GM19467 (cell line): ENCODE results near the gene LRRTM4.

Experiments
- ATAC-seq: cut with Tn5 transposase; IDR thresholded peaks from one replicate; pipeline ENCODE4 v1.9.1; 2021; ENCODE audit warnings: mild to moderate bottlenecking, moderate library complexity; ENCODE audit not compliant: unreplicated experiment

Gene LRRTM4

DNA sequence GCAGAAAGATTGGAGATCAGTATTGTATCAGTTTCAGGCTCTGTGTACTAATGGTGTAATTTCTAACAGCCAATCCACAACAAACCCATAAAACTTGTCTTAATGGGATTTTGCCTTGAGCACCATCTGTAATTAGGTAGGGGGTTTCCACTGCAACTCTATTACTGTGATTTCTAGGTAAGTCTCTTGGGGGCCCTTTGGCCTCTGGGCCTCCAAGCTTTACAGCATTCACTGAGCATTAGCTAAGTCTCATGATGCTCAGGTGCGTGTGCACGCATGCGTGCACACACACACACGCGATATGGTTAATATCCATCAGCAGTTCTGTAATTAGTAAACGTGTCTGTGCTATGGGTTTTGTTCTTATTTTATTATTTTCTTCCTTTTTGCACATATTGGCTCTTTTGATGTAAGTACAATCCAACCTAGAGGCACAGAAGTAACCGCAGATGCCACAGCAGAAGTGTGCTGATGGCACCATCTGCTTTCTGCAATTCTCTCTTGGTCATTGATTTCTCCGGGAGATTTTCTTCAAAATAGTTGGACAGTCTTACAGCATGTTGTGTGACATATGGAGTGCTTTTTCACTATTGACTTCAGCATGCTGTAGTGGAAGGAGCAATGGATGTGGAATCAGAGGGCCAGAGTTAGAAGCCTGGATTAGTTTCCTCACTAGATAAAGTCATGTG lies 592.0 kb downstream of the LRRTM4 start:
- ATAC-seq: no peak

DNA sequence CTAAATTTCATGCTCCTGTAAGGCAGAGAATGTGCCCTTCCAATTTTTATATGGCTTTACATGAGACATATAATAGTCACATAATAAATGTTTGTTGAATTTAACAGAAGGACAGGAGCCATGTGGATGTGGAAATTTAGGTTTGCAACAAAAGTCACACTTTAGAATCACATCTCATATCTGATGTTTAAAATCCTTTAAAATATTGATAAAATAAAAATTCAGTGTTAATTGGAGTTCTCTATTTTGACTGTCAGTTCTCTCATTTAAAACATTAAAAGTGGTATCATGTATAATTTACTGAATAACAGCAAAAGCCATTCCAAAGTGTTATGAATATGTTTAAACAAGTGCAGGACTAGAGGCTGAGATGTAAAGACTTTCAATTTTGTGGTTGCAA lies 594.1 kb downstream of the LRRTM4 start:
- ATAC-seq: no peak

DNA sequence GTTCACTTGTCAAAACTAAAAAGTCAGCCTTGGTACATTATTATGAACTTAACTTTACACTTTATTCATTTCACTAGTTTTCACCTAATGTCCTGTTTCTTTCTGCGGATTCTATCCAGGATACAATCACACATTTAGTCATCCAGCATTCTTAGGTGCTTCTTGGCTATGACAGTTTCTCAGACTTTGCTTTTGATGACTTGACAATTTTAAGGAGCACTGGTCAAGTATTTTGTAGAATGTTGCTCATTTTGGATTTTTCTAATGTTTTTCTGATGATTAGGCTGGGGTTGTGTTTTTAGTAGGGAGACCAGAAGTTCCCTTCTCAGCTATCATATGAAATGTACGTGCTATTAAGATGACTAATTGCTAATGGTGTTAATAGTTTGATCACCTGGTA lies 601.2 kb downstream of the LRRTM4 start:
- ATAC-seq: no peak

- ATAC-seq: no peak
Measured at GRCh38 chr2:76895469-76895868, 626.7 kb downstream of the LRRTM4 start.

DNA sequence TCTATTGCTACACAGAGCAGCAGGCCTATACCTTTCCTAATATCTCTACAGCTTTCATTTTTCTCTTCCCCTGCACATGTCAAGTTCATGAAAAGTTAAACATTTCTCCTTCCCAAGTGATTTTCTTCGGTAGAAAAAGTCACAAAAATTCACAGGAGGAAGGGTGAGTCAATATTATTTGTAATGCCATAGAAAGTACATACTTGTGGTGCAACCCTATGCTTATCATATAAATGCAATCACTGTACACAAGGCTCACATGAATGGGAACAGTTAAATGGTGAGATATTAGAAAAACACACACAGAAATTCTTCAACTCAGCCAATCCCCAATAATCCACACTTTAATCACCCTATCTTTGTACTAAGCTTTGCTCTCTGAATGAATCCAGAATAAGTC lies 651.6 kb downstream of the LRRTM4 start:
- no peak for ATAC-seq

GRCh38 chr2:76870011-76870410 lies 652.2 kb downstream of the LRRTM4 start:
- no peak for ATAC-seq

DNA sequence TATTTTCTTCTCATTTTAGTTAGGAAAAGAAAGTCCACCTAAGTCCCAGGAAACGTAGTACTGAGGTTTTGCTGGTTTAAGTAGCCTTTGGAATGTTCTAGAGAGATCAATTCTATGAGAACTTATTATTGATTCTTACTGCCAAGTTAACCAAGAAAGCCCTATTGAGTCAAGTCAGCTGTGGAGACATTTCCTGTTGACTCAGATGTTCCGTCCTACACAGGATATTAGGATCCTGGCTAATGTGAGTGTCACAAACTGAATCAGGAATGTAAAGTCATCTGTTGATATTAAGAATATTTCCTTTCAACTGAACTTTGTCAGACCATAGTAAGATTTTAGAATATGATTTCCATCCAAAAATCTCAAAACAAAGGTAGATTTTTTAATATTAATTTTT lies 654.3 kb downstream of the LRRTM4 start:
- no peak for ATAC-seq

GRCh38 chr2:76866464-76866863 lies 655.7 kb downstream of the LRRTM4 start:
- no peak for ATAC-seq

- no peak for ATAC-seq
Measured at GRCh38 chr2:76862901-76863300, 659.3 kb downstream of the LRRTM4 start.

DNA sequence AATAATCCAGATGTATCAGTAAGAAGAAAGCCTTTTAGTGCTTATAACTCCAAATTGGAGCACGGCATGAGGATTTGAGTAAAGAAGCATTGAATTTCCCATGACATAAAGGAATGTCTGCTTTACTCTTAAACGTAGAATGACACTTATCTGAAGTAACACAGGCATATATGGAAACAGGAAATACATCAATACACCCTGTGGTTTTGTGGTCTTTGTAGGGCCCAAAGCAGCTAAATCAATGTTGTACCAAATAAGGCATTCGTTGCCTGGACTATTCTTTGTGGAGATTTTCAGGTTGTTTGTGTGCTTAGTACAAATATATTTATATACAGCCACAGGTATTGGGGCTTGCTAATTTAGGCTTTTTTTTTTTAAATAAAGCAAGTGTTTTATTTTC lies 660.5 kb downstream of the LRRTM4 start:
- ATAC-seq: no peak

DNA sequence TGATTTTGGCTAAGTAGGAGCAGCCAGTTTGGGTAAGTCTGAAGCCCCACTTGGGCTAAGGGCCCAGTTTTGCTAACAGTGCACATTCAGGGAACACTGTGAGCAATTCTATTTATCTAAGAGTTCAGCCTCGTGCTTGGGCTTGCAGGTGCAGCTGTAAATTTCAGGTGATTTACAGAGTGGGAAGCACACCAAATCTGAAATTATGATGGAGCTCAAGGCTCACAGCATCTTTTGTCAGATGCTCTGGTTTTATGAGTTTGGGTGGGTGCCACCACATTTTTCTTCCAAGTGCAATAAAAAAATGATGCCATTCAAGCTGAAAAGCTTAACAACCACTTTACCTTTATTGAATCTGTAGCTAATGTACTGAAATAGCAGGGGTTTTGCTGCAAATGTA lies 671.2 kb downstream of the LRRTM4 start:
- ATAC-seq: no peak

GRCh38 chr2:76849086-76849485 lies 673.1 kb downstream of the LRRTM4 start:
- no peak for ATAC-seq

GRCh38 chr2:76839826-76840225 lies 682.4 kb downstream of the LRRTM4 start:
- ATAC-seq: no peak

DNA sequence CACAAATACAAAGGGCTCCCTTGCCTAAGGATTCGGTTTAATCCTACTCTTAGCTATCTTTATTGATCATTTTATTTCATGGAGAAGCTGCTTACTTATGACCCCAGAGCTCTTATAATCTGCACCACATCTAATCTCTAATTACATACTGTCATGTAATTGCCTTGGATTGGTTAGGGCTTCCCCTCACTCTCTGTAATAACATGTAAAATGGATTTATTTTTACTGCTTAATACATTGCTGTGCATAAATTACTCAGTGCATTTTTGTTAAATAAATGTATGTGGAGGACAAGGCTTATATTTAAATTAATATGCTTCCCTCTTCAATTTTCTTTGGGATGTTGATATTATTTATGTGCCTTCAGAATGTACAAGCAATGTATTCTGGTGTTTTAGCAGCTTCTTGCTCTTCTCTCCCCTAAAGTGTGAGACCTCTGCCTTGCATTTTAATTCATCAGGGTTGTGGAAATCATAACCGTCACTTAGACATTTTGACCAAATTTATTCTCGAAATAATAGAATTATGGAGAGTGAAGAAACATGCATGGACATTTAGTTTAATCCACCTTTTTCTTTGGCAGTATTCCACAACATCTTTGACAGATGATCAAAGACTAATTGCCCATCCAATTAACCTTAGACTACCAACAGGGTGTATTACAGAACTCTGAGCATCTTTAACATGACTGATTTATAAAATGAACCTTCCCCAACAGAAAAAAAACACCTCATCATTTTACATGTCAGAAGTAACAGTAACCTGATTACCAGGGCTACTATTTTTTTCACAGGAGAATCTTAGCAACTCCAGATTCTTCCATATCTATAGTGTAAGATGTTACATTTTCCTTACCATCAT lies 692.6 kb downstream of the LRRTM4 start:
- ATAC-seq: no peak

DNA sequence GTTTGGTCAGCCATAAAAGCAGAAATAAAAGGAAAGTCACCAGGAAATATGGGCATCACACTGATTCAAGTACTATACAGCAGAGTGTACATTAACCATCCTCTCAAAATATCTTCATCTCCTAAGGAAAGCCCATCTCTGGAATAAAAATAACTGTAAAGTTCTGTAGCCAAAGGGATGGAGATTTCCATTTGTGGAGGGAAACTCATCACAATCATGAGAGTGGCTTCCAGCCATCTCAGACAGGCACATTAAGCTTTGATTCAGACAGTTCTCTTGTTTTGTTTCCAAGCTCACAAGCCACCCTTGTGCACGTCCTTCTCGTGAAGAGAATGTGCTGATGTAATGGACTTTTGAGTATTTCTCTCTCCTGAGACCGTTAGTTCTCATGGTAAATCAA lies 695.5 kb downstream of the LRRTM4 start:
- no peak for ATAC-seq

GRCh38 chr2:76825140-76825970 lies 696.8 kb downstream of the LRRTM4 start:
- no peak for ATAC-seq

DNA sequence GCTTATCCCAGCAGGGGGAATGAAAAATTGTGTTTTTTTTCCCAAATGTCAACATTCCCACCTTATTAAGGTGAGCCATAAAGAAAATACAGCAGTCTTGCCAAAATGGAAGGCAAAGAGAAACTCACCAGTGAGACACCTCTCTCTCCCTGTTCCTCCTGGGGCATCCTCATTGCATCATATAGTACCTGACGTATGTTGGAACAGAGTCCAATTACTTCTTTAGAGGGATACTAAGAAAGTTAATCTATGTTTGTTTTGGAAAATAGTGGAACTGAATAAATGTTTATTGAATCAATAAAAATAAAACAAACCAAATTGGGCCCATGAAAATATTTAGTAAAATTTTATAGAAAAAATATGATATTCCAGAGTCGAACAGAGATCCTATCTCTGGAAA lies 700.4 kb downstream of the LRRTM4 start:
- ATAC-seq: no peak

DNA sequence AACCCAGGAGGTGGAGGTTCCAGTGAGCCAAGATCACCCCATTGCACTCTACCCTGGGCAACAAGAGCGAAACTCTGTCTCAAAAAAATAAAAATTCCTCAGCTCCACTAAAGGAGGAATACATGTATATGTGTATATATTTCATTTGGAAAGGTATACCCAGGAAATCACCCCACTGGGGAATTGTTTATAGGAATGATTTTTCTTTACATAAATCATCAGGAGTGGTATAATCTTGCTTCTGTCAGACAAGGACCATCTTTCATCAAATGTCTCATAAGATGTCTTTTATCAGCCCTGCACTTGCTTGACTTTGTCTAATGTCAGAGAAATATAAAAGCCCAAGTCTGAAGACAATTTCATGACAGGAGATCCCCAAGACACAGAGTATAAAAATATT lies 709.1 kb downstream of the LRRTM4 start:
- no peak for ATAC-seq

- no peak for ATAC-seq
Measured at GRCh38 chr2:76812156-76812555, 710.0 kb downstream of the LRRTM4 start.

- no peak for ATAC-seq
Measured at GRCh38 chr2:76809136-76809535, 713.0 kb downstream of the LRRTM4 start.

DNA sequence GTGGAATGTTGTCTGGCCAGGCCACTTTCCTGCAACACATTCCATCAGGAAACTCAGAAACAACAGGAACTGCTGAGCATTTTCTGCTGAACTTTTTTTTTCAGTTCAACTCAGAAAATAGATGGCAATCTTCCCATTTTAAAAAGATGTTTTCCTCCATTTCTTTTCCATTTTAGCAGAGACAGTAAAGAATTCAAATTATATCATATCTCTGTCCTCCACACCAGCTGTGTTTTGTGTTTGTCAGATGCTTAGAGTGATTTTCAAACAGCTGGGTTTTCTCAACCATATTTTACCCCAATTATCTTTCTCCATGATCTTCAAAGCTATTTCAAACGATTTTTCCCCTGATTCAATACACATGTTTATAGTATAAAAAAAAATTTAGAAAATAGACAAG lies 713.4 kb downstream of the LRRTM4 start:
- no peak for ATAC-seq
